Stimulated activated CD4-positive, alpha-beta T cell treated with anti-CD3 and anti-CD28 coated beads, TNF-alpha, amount 100 ng/mL, for 4 hours (primary cell): ENCODE results near the gene AJAP1.

ENCODE experiments used
- DNase-seq, 3 experiments: peaks; one replicate each; pipeline ENCODE4 v3.0.0-alpha.2; 2020; ENCODE audit warnings: low read depth in 3 of 3

Gene AJAP1

GRCh38 chr1:4825800-4826450, 171.5 kb downstream of the AJAP1 start:
- no peak for DNase-seq

- DNase-seq: no peak
Observed at GRCh38 chr1:4830707-4831106, 176.3 kb downstream of the AJAP1 start.

DNA sequence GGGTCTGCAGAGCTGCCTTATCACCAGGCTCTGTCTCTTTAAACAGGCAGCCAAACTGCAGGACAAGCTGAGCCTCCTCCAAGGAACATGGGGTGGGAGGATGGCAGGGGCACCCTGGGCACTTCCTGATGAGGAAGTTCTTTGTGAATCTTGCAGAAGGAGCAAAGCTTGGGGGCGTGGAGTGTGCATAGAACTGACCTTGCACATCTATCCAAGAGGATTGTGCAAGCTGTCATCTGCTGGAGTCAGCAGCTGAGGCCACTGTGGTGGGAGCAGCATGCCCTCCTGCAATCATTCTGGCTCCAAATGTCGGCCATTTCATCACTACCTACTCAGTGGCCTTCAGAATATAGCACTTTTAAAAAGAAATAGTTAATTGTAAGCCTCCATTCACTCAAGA, 182.2 kb downstream of the AJAP1 start:
- no peak for DNase-seq

- DNase-seq: no peak
Observed at GRCh38 chr1:4837031-4837600, 182.7 kb downstream of the AJAP1 start.

GRCh38 chr1:4837752-4838151, 183.3 kb downstream of the AJAP1 start:
- no peak for DNase-seq

DNA sequence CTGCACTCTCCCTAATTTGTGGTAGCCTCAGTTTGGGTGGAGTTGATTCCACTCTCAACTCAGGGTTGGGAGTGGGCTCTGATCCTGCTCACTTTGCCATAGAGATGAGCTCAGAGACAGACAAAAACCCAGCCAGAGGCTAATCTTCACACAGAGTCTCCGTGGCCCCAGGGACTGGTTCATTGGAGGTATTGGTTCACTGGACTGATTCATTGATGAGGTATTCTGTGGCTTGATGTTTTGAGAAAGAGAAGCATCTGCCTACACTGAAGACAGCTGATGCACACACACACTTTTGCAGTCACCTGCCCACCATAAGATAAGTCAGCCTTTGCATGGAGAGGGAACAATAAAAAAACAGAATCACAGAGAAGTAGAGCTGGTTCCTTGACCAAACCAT, 183.8 kb downstream of the AJAP1 start:
- DNase-seq: no peak
